MV-4-11 (cell line): ENCODE data around the gene PLEKHH1.

Source experiments
- DNase-seq: peaks from one replicate; lab custom pipeline; 2025; lab: John Stamatoyannopoulos, UW

The PLEKHH1 gene

GRCh38 chr14:67510836-67511235 lies 22.3 kb upstream of the PLEKHH1 start:
- no peak for DNase-seq

GRCh38 chr14:67512463-67513310 lies 20.4 kb upstream of the PLEKHH1 start:
- peak; percentile 69 for DNase-seq

- no peak for DNase-seq
These were observed 19.4 kb upstream of the PLEKHH1 start for GRCh38 chr14:67513631-67514108.

- no peak for DNase-seq
These were observed 18.9 kb upstream of the PLEKHH1 start for GRCh38 chr14:67514203-67514607.

- peak; percentile 35 for DNase-seq
These were observed 18.3 kb upstream of the PLEKHH1 start for GRCh38 chr14:67514650-67515385.

- no peak for DNase-seq
These were observed 17.6 kb upstream of the PLEKHH1 start for GRCh38 chr14:67515386-67516079.

GRCh38 chr14:67516676-67517075 lies 16.4 kb upstream of the PLEKHH1 start:
- DNase-seq = peak; percentile 13

- DNase-seq = no peak
These were observed 16.0 kb upstream of the PLEKHH1 start for GRCh38 chr14:67517083-67517482.

GRCh38 chr14:67519406-67519805 lies 13.7 kb upstream of the PLEKHH1 start:
- DNase-seq = no peak

- DNase-seq = no peak
These were observed 12.6 kb upstream of the PLEKHH1 start for GRCh38 chr14:67520482-67520881.

- no peak for DNase-seq
These were observed 10.8 kb upstream of the PLEKHH1 start for GRCh38 chr14:67522270-67522669.

- DNase-seq = no peak
These were observed 9.1 kb upstream of the PLEKHH1 start for GRCh38 chr14:67523764-67524633.

- peak; percentile 57 for DNase-seq
These were observed 8.5 kb upstream of the PLEKHH1 start for GRCh38 chr14:67524634-67524963.

- DNase-seq = no peak
These were observed 7.7 kb upstream of the PLEKHH1 start for GRCh38 chr14:67525389-67525788.

GRCh38 chr14:67526181-67526580 lies 6.9 kb upstream of the PLEKHH1 start:
- DNase-seq = no peak

GRCh38 chr14:67526676-67527459 lies 6.2 kb upstream of the PLEKHH1 start:
- peak; percentile 57 for DNase-seq

GRCh38 chr14:67527756-67528155 lies 5.3 kb upstream of the PLEKHH1 start:
- no peak for DNase-seq

- no peak for DNase-seq
These were observed 4.8 kb upstream of the PLEKHH1 start for GRCh38 chr14:67528276-67528675.

- DNase-seq = no peak
These were observed 2.8 kb upstream of the PLEKHH1 start for GRCh38 chr14:67529947-67530935.

GRCh38 chr14:67532606-67532997 lies 488 bp upstream of the PLEKHH1 start:
- no peak for DNase-seq
